HG02610 (cell line): ENCODE results near the gene NKX1-1.
"Not testable (repeated sequence)": the region's sequence is repeated elsewhere in the genome, so short reads cannot be mapped to it uniquely, and the experiment has no call there.

Experiments used
- ATAC-seq: cut with Tn5 transposase; IDR thresholded peaks from one replicate; pipeline ENCODE4 v1.9.1; 2021; ENCODE audit warnings: mild to moderate bottlenecking, moderate library complexity; ENCODE audit not compliant: unreplicated experiment

NKX1-1 gene

GRCh38 chr4:1375051-1375721 lies 31.1 kb downstream of the NKX1-1 start:
- no peak for ATAC-seq

- no peak for ATAC-seq
These were observed 31.6 kb downstream of the NKX1-1 start for GRCh38 chr4:1374706-1375045.

- ATAC-seq = no peak
These were observed 32.1 kb downstream of the NKX1-1 start for GRCh38 chr4:1373892-1374705.

DNA sequence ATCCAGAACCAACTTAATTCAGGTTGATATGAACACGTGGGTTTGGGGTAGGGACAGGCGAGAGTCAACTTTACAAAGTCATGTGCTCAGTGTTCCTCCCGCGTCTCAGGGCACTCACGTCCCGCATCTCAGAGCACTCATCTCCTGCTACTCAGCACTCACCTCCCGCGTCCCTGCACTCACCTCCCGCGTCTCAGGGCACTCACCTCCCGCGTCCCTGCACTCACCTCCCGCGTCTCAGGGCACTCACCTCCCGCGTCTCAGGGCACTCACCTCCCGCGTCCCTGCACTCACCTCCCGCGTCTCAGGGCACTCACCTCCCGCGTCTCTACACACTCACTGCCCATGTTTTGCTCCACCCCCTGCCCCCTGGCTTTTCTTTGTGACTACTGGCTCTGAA lies 33.7 kb downstream of the NKX1-1 start:
- not testable (repeated sequence) for ATAC-seq

DNA sequence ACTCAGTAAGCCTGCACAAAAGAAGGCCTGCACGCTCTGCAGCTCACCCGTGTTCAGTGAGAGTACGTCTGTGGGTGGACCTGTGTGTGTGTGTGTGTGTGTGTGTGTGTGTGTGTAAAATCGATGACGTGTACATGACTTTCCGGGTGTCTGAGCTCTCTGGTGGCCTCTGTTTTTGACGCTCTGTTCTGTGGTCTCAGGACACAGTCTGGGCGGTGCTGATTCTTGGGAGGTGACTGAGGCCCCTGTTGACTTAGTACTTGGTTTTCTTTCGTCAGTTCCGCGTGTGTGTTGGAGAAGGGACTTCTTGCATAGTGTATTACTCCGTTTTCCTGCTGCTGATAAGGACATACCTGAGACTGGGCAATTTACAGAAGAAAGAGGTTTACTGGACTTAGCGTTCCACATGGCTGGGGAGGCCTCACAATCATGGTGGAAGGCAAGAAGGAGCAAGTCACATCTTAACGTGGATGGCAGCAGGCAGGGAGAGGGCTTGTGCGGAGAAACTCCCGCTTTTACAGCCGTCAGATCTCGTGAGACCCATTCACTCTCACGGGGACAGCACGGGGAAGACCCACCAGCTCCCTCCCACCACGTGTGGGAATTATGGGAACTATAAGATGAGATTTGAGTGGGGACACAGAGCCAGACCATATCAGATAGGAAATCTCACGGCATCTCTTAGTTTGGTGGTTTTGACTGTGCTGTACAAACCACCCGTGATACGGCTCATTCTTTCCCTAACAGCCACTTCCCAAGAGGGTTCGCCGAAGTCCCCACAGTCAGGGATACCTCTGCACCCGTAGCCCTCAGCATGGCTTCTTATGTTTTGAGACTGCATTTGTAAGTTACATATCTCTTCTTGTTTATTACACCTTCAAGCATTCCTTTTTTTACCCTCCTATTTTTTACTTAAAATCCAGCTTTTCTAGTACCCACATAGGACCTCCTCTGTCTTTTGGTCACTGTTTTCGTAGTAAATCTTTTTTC lies 34.8 kb downstream of the NKX1-1 start:
- ATAC-seq = no peak

DNA sequence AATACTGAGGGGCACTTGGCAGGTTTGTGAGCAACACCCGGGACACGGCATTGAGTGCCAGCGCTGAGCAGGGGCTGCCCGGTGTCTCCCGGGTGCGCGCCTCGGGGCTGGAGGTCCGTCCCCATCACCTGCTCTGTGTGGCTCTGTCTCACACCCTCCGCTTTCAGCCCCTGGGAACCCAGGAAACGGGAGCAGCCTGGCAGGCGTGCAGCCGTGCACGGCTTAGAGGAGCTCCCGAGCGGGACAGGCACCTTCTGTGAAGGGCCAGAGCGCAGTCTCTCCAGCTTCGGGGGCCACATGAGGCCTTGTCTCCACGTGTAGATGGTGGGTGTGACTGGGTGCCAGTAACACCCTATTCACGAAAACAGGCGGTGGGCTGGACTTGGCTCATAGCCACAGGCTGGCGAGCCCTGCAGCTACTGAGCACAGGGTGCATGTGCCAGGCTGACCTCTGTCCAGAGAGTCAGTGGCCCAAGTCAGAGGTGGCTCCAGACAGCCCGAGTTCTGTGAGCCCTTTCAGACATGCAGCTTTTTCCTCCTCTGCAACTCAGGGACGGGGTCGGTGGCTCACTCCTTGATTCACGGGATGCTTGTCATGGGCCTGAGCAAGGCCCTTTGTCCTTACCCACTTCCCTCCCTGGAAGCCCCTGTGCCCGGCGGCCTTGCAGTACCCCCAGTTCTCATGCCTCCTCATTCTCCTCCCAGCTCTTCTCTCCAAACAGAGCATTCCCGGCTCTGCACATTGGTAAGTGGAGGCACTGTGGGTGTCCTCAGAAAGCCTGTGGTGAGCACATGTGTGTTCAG lies 35.7 kb downstream of the NKX1-1 start:
- no peak for ATAC-seq

GRCh38 chr4:1369479-1370079 lies 36.7 kb downstream of the NKX1-1 start:
- ATAC-seq = no peak

GRCh38 chr4:1369091-1369450 lies 37.2 kb downstream of the NKX1-1 start:
- no peak for ATAC-seq

GRCh38 chr4:1368421-1369090 lies 37.7 kb downstream of the NKX1-1 start:
- ATAC-seq = no peak

- no peak for ATAC-seq
These were observed 38.3 kb downstream of the NKX1-1 start for GRCh38 chr4:1367936-1368289.

DNA sequence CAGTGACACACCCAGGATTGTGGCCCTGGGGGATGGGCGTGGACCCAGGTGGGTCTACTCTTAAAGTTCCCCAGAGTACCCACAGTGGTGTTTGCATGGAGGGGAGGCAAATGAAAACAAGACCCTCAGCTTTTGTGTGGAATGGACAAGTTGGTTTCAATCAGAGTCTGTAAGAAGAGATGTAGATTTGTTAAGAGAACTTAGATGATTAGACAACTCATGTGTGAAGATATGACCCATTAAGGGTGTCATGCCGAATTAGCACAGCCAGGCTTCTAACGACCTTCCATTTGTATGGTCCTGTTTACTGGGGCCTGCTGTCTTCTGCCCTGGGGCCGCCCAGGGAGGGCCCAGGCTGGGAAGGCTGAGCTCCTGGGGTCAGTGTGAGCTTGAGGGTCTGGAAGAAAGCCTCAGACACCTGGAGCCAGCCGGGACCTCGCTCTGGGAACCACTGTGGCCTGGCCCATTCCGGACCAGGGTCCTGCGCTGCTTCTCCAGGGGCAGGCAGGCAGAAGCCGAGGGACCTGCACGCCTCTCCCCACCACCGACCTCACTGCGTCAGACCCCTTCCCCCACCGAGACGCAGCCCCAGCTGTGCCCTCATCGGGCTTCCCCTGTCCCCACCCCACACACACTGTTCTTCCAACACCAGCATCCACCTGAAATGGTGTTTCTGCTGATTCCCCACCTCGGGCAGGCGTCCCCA lies 38.9 kb downstream of the NKX1-1 start:
- ATAC-seq = no peak

GRCh38 chr4:1366371-1367229 lies 39.6 kb downstream of the NKX1-1 start:
- ATAC-seq = no peak

DNA sequence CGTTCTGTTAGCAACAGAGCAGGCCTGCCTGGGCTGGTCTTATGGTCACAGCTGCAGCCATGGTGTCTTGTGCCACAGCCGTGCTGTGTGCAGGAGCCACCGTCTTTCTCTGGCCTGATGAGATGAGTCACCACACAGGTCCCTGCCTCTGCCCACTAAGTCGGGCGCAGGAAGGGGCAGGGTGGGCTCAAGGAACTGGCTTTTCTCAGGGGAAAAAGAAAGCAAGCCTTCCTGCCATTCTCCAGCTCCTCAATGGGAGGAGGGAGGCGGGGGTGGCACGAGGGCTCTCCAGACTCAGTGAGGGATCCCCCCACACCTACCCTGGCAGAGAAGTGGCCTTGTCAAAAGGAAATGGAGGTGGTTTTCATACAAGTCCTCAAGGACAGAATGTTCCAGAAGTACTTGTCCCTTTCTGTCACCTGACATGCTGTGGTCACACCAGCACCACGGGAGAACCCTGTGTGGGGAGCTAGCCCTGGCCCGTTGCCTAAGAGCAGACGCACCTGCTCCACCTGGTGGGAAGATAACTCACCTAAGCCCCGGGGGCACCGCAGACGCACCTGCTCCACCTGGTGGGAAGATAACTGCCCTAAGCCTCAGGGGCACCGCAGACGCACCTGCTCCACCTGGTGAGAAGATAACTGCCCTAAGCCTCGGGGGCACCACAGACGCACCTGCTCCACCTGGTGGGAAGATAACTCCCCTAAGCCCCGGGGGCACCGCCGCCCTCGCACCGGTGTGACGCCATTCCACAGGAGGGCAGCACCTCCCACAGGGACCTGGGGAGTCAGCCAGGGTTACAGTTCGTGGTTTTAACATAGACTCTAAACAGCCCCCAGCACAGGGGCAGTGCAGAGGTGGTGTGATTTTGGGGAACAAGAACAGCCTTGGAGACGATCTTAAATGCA lies 40.7 kb downstream of the NKX1-1 start:
- no peak for ATAC-seq

GRCh38 chr4:1364748-1365147 lies 41.5 kb downstream of the NKX1-1 start:
- no peak for ATAC-seq

DNA sequence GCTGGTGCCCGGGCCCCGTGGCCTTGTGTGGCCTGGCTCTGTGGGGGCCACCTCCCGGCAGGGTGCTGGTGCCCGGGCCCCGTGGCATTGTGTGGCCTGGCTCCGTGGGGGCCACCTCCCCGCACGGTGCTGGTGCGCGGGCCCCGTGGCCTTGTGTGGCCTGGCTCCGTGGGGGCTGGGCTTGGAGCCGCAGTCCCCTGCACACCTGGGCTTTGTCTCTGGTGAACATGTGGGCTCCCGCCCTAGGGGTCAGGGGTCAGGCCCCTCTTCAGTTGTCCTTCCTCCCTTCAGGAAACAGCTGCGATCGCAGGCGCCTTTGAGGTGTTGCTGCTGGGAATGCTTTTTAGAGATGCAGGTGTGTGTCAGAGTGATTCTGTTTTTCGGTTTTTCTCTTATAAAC lies 42.0 kb downstream of the NKX1-1 start:
- ATAC-seq = no peak

- ATAC-seq = no peak
These were observed 42.7 kb downstream of the NKX1-1 start for GRCh38 chr4:1363513-1363912.

GRCh38 chr4:1362521-1362920 lies 43.7 kb downstream of the NKX1-1 start:
- ATAC-seq = no peak
